Astrocyte (in vitro differentiated cells and primary cell): ENCODE data around the gene ARID5A.

Experiments used
- CTCF ChIP-seq: IDR thresholded peaks from 2 replicates; pipeline ENCODE4 v1.5.1; 2011; ENCODE audit warnings: low read depth, mild to moderate bottlenecking, inconsistent platforms, low read length, moderate library complexity; ENCODE audit not compliant: insufficient read depth
- EZH2 ChIP-seq: IDR thresholded peaks from 2 replicates; pipeline ENCODE4 v1.6.1; 2012; ENCODE audit warnings: mild to moderate bottlenecking, low read length, inconsistent platforms; ENCODE audit not compliant: insufficient read depth

GRCh38 chr2:96533292-96534073, 3.1 kb upstream of the ARID5A start:
- TF ChIP-seq EZH2 (no peak), CTCF (no peak)
